Neutrophil (primary cell): ENCODE data around the gene TMEM106C.

ENCODE experiments used
- H3K27ac ChIP-seq: fragments of 200-600 bp; sonication (generic); 2 replicates; pipeline ENCODE4 v1.5.1; 2016; ENCODE audit warnings: mild to moderate bottlenecking, moderate library complexity
- H3K27me3 ChIP-seq: fragments of 200-600 bp; sonication (generic); 2 replicates; pipeline ENCODE4 v1.6.0; 2016; ENCODE audit warnings: mild to moderate bottlenecking
- H3K36me3 ChIP-seq: fragments of 200-600 bp; sonication (generic); 2 replicates; pipeline ENCODE4 v1.5.1; 2017
- H3K4me1 ChIP-seq, 2 experiments: fragments of 200-600 bp in 1 of 2; sonication (generic) in 1 of 2; 1 replicate in 1 of 2; 2 replicates in 1 of 2; pipeline versions ENCODE4 v1.5.1 to v1.6.1; 2013 to 2016; ENCODE audit warnings: low read depth in 1 of 2, low read length in 1 of 2, mild to moderate bottlenecking in 1 of 2, moderate library complexity in 1 of 2; ENCODE audit not compliant: control insufficient read depth in 1 of 2, insufficient read depth in 1 of 2
- H3K4me3 ChIP-seq, 2 experiments: fragments of 200-600 bp in 1 of 2; sonication (generic) in 1 of 2; 1 replicate in 1 of 2; 2 replicates in 1 of 2; pipeline ENCODE4 v1.5.1; 2013 to 2016; ENCODE audit warnings: low read depth in 1 of 2, low read length in 1 of 2, mild to moderate bottlenecking in 1 of 2, moderate library complexity in 1 of 2
- H3K9me3 ChIP-seq: fragments of 200-600 bp; sonication (generic); 2 replicates; pipeline ENCODE4 v1.5.1; 2016
- TF ChIP-seq, protein P1 (sequence below): fragments of 200-600 bp; sonication (generic); IDR thresholded peaks from 2 replicates; pipeline ENCODE4 v1.5.1; 2016; ENCODE audit warnings: antibody characterized with exemption

The TMEM106C gene

GRCh38 chr12:48004053-48004941, 40.9 kb downstream of the TMEM106C start, which contains the start of gene COL2A1:
COL2A1 (minus strand) TSS chr12:48004476; CDS start chr12:48004321, 155 bp downstream.
- TF ChIP-seq, protein P1, sequence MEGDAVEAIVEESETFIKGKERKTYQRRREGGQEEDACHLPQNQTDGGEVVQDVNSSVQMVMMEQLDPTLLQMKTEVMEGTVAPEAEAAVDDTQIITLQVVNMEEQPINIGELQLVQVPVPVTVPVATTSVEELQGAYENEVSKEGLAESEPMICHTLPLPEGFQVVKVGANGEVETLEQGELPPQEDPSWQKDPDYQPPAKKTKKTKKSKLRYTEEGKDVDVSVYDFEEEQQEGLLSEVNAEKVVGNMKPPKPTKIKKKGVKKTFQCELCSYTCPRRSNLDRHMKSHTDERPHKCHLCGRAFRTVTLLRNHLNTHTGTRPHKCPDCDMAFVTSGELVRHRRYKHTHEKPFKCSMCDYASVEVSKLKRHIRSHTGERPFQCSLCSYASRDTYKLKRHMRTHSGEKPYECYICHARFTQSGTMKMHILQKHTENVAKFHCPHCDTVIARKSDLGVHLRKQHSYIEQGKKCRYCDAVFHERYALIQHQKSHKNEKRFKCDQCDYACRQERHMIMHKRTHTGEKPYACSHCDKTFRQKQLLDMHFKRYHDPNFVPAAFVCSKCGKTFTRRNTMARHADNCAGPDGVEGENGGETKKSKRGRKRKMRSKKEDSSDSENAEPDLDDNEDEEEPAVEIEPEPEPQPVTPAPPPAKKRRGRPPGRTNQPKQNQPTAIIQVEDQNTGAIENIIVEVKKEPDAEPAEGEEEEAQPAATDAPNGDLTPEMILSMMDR: no peak
- H3K27ac ChIP-seq: no peak within 1 kb of the TSS
- no peaks in the 10 kb centered on the region for H3K9me3 ChIP-seq
- H3K27me3 ChIP-seq: peaks cover 100% of the 10 kb centered on the region
- no peaks in the 10 kb centered on the region for H3K36me3 ChIP-seq
- no peak within 1 kb of the TSS for H3K4me3 ChIP-seq
- H3K4me1 ChIP-seq: peaks cover 13 to 16% of the 10 kb centered on the region in 2 experiments

DNA sequence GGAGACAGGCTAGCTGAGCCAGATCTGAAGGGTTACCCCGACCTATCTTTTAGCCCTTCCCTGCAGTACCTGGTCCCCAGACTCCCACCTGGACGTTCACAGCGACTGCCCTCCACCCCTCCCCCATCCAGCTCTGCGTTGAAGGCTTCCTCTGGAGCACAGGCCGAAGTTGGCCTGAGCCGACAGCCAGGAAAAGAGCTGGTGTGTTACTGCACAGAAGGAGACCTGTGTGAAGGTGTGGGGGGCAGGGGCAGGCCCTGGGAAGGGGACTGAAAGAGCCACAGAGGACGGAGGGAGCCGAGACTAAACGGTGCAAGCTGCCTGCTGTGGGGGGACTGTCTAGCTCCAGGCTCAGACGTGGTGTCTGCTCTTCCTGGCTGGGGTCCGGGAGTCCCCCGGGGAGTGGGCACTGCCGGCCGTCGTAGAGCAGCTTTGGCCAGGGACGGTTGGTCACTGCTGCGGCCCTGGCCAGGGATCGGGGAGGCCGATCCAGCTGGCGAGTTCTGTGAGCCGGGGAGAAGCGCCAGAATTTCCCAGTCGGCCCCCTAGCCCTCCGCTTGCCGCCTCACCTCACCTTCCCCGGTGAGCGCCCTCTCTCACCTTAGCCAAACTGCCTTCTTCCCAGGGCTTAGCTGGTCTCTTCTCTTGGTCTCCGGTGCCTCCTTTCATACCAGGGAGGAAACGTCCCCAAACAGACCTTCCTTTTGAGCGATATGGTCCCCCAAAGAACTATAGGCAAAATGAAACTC, 41.8 kb downstream of the TMEM106C start:
- Histone ChIP-seq H3K4me3 (no peak overlapping the region), H3K27ac (no peak overlapping the region), H3K9me3 (no peaks in the 10 kb centered on the region), H3K27me3 (peaks cover 100% of the 10 kb centered on the region), H3K4me1 (peaks cover 13 to 16% of the 10 kb centered on the region in 2 experiments), H3K36me3 (no peaks in the 10 kb centered on the region)
- TF ChIP-seq, protein P1: no peak

GRCh38 chr12:48005750-48006021, 42.3 kb downstream of the TMEM106C start:
- Histone ChIP-seq H3K9me3 (no peaks in the 10 kb centered on the region), H3K36me3 (no peaks in the 10 kb centered on the region), H3K4me3 (no peak overlapping the region), H3K27ac (no peak overlapping the region), H3K27me3 (peaks cover 100% of the 10 kb centered on the region), H3K4me1 (peaks cover 13 to 16% of the 10 kb centered on the region in 2 experiments)
- TF ChIP-seq, protein P1: no peak

DNA sequence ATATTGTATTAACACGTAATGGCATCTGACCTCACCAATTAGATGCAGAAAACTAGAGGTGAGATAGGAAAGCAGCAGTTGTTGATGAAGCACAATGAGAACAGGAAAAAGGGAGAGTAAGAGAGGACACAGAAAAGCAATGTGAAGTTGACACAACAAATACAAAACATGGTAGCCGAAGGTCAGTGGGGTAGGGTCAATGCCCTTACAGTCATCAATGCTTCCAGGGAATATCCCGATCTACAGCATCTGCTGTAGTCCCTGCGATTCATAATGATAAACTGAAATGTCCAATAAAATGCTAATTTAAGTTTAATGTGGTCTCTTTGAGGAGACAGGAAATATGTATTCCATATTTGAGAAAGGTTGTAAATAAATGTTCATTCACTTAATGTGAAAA, 43.8 kb downstream of the TMEM106C start:
- Histone ChIP-seq H3K4me1 (peaks cover 9 to 12% of the 10 kb centered on the region in 2 experiments), H3K27ac (no peak overlapping the region), H3K9me3 (no peaks in the 10 kb centered on the region), H3K27me3 (peaks cover 98% of the 10 kb centered on the region), H3K36me3 (no peaks in the 10 kb centered on the region), H3K4me3 (no peak overlapping the region)
- TF ChIP-seq, protein P1: no peak

DNA sequence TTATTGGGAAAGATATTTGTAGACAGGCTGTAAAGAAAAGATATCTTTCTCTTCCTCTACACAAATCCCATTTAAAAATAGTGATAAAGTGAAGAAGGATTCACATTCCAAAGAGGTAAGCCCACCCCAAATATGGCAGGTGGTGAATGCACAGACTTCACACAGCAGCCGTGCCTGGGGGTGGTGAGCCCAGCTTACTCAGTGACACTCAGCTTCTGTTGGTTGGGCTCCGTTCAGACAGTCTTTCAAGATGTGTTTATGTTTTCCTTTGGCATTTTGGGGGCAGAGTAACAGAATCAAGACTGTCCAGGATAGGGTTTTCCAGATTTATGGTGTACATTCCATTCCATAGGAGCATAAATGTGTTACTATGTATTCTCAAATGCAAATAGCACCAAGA, 45.0 kb downstream of the TMEM106C start:
- TF ChIP-seq, protein P1: no peak
- Histone ChIP-seq H3K4me3 (no peak overlapping the region), H3K4me1 (peaks cover 9 to 12% of the 10 kb centered on the region in 2 experiments), H3K36me3 (no peaks in the 10 kb centered on the region), H3K9me3 (no peaks in the 10 kb centered on the region), H3K27ac (no peak overlapping the region), H3K27me3 (peaks cover 95% of the 10 kb centered on the region)
